Measurements from ENCODE around the gene LRMDA. TPM values are rescaled to one million over a fixed set of nuclear protein-coding genes. Genes with fewer than 3 reads are reported as not detected.
A peak's percentile ranks its signal among the peaks of the same experiment; 100 is the strongest.

LRMDA gene
- total RNA-seq, 4 donors from 2014 or later: 0.88 to 14.1 (median 5.1) TPM; not detected in 1

- Histone ChIP-seq H3K27me3 (no peaks in the 10 kb centered on the region), H3K27ac (no peak overlapping the region), H3K36me3 (no peaks in the 10 kb centered on the region), H3K4me1 (peaks cover 0 to 17% (median 4%) of the 10 kb centered on the region in 3 donors), H3K4me3 (no peak overlapping the region), H3K9me3 (no peaks in the 10 kb centered on the region)
- DNase-seq: no peak
- TF ChIP-seq CTCF (IDR thresholded peaks at IDR 0.05) (no peak), POLR2A (IDR thresholded peaks at IDR 0.05) (no peak)
- intact Hi-C loops (cut with DNase I): no loop called here
- 91 to 92% methylated on average over 5 of the region's 6 CpGs for WGBS, 2 donors
Measured at GRCh38 chr10:76106611-76107010, 675.2 kb downstream of the LRMDA start.

- DNase-seq: no peak
- TF ChIP-seq POLR2A (IDR thresholded peaks at IDR 0.05) (no peak), CTCF (IDR thresholded peaks at IDR 0.05) (no peak)
- WGBS, 2 donors: 86 to 87% methylated on average over 4 of the region's 4 CpGs
Measured at GRCh38 chr10:76108563-76109359, 677.3 kb downstream of the LRMDA start.

GRCh38 chr10:76111404-76111803 is 680.0 kb downstream of the LRMDA start:
- 57 to 73% methylated on average over 4 of the region's 4 CpGs for WGBS, 2 donors
- no peak overlapping the region for H3K4me3 ChIP-seq
- H3K27me3 ChIP-seq: no peaks in the 10 kb centered on the region
- no peaks in the 10 kb centered on the region for H3K9me3 ChIP-seq
- no peak for DNase-seq
- intact Hi-C loops (cut with DNase I): no loop called here
- no peak overlapping the region for H3K27ac ChIP-seq
- no peaks in the 10 kb centered on the region for H3K36me3 ChIP-seq
- TF ChIP-seq POLR2A (IDR thresholded peaks at IDR 0.05) (no peak), CTCF (IDR thresholded peaks at IDR 0.05) (no peak)
- H3K4me1 ChIP-seq: peaks cover 0 to 5% (median 0%) of the 10 kb centered on the region in 3 donors

More at GRCh38 chr10:76108563-76109359, 677.3 kb downstream of the LRMDA start:
- Histone ChIP-seq H3K4me3 (no peak overlapping the region), H3K36me3 (no peaks in the 10 kb centered on the region), H3K9me3 (no peaks in the 10 kb centered on the region), H3K4me1 (peaks cover 0 to 5% (median 0%) of the 10 kb centered on the region in 3 donors), H3K27me3 (no peaks in the 10 kb centered on the region), H3K27ac (no peak overlapping the region)
- intact Hi-C loops (cut with DNase I): no loop called here

GRCh38 chr10:76111986-76112825 is 680.8 kb downstream of the LRMDA start:
- Histone ChIP-seq H3K4me1 (peaks cover 0 to 5% (median 0%) of the 10 kb centered on the region in 3 donors), H3K27ac (no peak overlapping the region), H3K27me3 (no peaks in the 10 kb centered on the region), H3K4me3 (peak overlapping the region in 2 of 4 donors; percentile 20 to 41), H3K9me3 (no peaks in the 10 kb centered on the region), H3K36me3 (no peaks in the 10 kb centered on the region)
- no peak for DNase-seq
- TF ChIP-seq POLR2A (IDR thresholded peaks at IDR 0.05) (no peak), CTCF (IDR thresholded peaks at IDR 0.05) (no peak)
- 62 to 76% methylated on average over 11 to 14 of the region's 33 CpGs for WGBS, 2 donors
- intact Hi-C loops (cut with DNase I): no loop called here

GRCh38 chr10:76112826-76113150 is 681.4 kb downstream of the LRMDA start:
- Histone ChIP-seq H3K4me3 (no peak overlapping the region), H3K4me1 (peaks cover 0 to 5% (median 0%) of the 10 kb centered on the region in 3 donors), H3K36me3 (no peaks in the 10 kb centered on the region), H3K9me3 (no peaks in the 10 kb centered on the region), H3K27ac (no peak overlapping the region), H3K27me3 (no peaks in the 10 kb centered on the region)
- no peak for DNase-seq
- intact Hi-C loops (cut with DNase I): no loop called here
- TF ChIP-seq CTCF (IDR thresholded peaks at IDR 0.05): no peak
- no peak for TF ChIP-seq POLR2A (IDR thresholded peaks at IDR 0.05)
- WGBS, 2 donors: 51 to 66% methylated on average over 2 of the region's 2 CpGs
